ENCODE results near the gene TRIM49D2.
"Not testable (repeated sequence)": the region's sequence is repeated elsewhere in the genome, so short reads cannot be mapped to it uniquely, and the experiment has no call there.

Gene TRIM49D2, protein sequence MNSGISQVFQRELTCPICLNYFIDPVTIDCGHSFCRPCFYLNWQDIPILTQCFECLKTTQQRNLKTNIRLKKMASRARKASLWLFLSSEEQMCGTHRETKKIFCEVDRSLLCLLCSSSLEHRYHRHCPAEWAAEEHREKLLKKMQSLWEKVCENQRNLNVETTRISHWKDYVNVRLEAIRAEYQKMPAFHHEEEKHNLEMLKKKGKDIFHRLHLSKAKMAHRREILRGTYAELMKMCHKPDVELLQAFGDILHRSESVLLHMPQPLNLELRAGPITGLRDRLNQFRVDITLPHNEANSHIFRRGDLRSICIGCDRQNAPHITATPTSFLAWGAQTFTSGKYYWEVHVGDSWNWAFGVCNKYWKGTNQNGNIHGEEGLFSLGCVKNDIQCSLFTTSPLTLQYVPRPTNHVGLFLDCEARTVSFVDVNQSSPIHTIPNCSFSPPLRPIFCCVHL

DNA sequence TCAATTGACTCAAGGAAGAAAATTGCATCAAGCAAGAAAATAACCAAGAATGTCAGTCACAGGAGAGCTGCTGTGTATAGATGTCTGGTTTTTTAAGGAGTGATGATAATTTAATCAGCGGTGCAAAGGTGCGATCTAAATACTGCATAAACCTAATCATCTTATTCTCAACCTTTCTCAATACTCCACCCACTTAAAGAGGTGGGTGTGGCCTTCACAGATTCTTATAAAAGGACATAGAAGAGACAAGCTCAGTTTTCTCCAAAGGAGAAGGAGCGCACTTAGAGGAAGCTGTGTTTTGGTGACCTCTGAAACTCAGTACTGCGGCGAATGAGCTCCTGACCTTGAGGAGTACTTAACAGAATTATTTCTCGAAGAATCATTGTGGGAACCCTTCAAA, at the start of gene TRIM49D2:
Gene TRIM49D2, plus strand, starts transcription at position 301 of the 400 bp plus-strand sequence. CDS start 2,698 bp downstream, outside the sequence.
- not testable (repeated sequence) for DNase-seq (ENCODE audit: extremely low read depth in 1 of 2, low read depth in 1 of 2)

GRCh38 chr11:89877511-89877910, 46.4 kb upstream of the TRIM49D2 start:
- not testable (repeated sequence) for DNase-seq (ENCODE audit: extremely low read depth in 1 of 2, low read depth in 1 of 2)

- DNase-seq (ENCODE audit: extremely low read depth in 1 of 2, low read depth in 1 of 2) = not testable (repeated sequence)
Measured at GRCh38 chr11:89893245-89893644, 30.6 kb upstream of the TRIM49D2 start.

- not testable (repeated sequence) for DNase-seq (ENCODE audit: extremely low read depth in 1 of 2, low read depth in 1 of 2)
Measured at GRCh38 chr11:89900809-89901208, 23.1 kb upstream of the TRIM49D2 start.

DNA sequence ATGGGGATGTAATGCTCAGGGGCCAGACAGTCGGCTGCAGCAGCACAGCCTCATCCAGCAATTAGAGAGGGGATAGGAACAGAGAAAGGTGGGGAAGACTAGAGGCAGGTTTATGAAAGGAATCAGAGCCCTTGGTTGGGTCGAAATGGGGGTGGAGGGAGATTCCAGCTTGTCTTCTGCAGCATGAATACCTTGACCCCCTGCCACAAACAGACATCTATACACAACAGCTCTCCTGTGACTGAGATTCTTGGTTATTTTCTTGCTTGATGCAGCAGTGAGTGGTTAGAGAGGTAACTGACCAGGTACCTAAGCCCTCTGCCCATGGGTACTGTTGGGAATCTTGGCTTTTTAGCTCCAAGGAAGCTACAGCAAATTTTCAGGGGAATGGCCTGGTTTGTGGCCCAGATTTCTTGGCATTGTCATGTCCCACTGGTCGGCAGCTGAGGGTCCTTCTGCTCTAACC, 1.6 kb upstream of the TRIM49D2 start, which contains the start of gene TRIM49D1:
Gene TRIM49D1, minus strand, starts transcription at position 51 of the 466 bp plus-strand sequence. CDS start 4,535 bp downstream, outside the sequence.
- DNase-seq (ENCODE audit: extremely low read depth in 1 of 2, low read depth in 1 of 2) = no peak

GRCh38 chr11:89960833-89961232, 37.0 kb downstream of the TRIM49D2 start:
- not testable (repeated sequence) for DNase-seq (ENCODE audit: extremely low read depth in 1 of 2, low read depth in 1 of 2)

GRCh38 chr11:89965737-89966136, 41.9 kb downstream of the TRIM49D2 start, which contains the start of gene TRIM64:
Gene TRIM64 (plus strand): TSS chr11:89966037. CDS start chr11:89968504, 2,467 bp downstream.
- not testable (repeated sequence) for DNase-seq (ENCODE audit: extremely low read depth in 1 of 2, low read depth in 1 of 2)

All from activated CD8-positive, alpha-beta memory T cell treated with anti-CD3 and anti-CD28 coated beads for 1 hour (primary cell).